ENCODE results near the gene ZC2HC1C.

ZC2HC1C gene

GRCh38 chr14:75051556-75051899 is 17.9 kb upstream of the ZC2HC1C start:
- TF ChIP-seq POLR2AphosphoS5 (IDR thresholded peaks at IDR 0.05; ENCODE audit: low read depth, low read length) (no peak), SIN3A (IDR thresholded peaks at IDR 0.05; ENCODE audit: borderline replicate concordance, insufficient read depth, low read length) (no peak), FOXP2 (optimal IDR thresholded peaks at IDR 0.05; ENCODE audit: borderline replicate concordance, extremely low read depth, extremely low read length, insufficient read depth) (no peak), TAF1 (IDR thresholded peaks at IDR 0.05; ENCODE audit: borderline replicate concordance, insufficient read depth, low read length) (no peak)
- TF ChIP-seq, protein P1, sequence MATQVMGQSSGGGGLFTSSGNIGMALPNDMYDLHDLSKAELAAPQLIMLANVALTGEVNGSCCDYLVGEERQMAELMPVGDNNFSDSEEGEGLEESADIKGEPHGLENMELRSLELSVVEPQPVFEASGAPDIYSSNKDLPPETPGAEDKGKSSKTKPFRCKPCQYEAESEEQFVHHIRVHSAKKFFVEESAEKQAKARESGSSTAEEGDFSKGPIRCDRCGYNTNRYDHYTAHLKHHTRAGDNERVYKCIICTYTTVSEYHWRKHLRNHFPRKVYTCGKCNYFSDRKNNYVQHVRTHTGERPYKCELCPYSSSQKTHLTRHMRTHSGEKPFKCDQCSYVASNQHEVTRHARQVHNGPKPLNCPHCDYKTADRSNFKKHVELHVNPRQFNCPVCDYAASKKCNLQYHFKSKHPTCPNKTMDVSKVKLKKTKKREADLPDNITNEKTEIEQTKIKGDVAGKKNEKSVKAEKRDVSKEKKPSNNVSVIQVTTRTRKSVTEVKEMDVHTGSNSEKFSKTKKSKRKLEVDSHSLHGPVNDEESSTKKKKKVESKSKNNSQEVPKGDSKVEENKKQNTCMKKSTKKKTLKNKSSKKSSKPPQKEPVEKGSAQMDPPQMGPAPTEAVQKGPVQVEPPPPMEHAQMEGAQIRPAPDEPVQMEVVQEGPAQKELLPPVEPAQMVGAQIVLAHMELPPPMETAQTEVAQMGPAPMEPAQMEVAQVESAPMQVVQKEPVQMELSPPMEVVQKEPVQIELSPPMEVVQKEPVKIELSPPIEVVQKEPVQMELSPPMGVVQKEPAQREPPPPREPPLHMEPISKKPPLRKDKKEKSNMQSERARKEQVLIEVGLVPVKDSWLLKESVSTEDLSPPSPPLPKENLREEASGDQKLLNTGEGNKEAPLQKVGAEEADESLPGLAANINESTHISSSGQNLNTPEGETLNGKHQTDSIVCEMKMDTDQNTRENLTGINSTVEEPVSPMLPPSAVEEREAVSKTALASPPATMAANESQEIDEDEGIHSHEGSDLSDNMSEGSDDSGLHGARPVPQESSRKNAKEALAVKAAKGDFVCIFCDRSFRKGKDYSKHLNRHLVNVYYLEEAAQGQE (IDR thresholded peaks at IDR 0.05; ENCODE audit: insufficient read depth in 1 of 2, low read depth in 2 of 2, low read length in 2 of 2): no peak

DNA sequence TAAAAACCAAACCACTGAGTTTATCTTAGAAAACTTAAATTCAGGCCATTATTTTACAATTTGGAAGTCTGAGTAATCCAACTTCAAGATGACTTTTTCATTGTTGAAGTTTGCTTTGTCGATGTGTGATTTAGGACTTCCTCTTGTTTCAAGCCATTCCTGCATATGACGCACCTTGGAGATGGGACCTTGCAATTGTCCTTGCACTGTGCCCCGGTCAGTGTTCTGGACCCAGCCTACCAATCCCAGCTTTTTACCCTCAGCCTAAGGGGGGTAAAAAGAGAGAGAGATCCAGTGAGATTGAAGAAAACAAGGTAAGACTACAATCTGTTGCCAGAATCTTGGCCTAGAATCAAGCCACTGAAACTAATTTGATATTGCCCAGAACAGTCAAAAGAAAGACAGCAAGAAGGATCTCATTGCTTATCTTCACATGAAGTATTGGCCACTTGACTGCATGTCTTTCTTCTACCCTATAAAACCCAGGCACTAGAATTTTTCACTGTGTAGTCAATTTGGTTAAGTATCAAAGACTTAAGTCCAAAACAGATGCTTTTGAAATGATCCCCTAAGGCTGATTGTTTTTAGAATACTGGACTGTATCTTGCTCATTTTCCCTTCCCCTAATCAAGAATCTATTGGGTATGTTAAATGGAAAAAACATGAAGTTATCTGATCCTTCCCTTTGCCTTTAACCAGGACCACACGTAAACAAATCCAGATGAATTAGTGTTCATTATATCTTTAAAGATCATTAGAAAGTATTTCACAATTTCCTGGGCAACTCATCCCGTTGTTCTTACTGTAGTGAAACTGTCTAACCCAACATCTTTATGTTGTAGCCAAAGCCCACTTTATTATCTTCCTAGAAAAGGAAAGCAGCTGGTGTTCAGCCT is 15.8 kb upstream of the ZC2HC1C start:
- TF ChIP-seq, protein P1 (IDR thresholded peaks at IDR 0.05; ENCODE audit: insufficient read depth in 1 of 2, low read depth in 2 of 2, low read length in 2 of 2): no peak
- TF ChIP-seq TAF1 (IDR thresholded peaks at IDR 0.05; ENCODE audit: borderline replicate concordance, insufficient read depth, low read length) (no peak), SIN3A (IDR thresholded peaks at IDR 0.05; ENCODE audit: borderline replicate concordance, insufficient read depth, low read length) (no peak), POLR2AphosphoS5 (IDR thresholded peaks at IDR 0.05; ENCODE audit: low read depth, low read length) (no peak), FOXP2 (optimal IDR thresholded peaks at IDR 0.05; ENCODE audit: borderline replicate concordance, extremely low read depth, extremely low read length, insufficient read depth) (no peak)

GRCh38 chr14:75054421-75054820 is 15.0 kb upstream of the ZC2HC1C start:
- TF ChIP-seq SIN3A (IDR thresholded peaks at IDR 0.05; ENCODE audit: borderline replicate concordance, insufficient read depth, low read length) (no peak), TAF1 (IDR thresholded peaks at IDR 0.05; ENCODE audit: borderline replicate concordance, insufficient read depth, low read length) (no peak), FOXP2 (optimal IDR thresholded peaks at IDR 0.05; ENCODE audit: borderline replicate concordance, extremely low read depth, extremely low read length, insufficient read depth) (no peak), POLR2AphosphoS5 (IDR thresholded peaks at IDR 0.05; ENCODE audit: low read depth, low read length) (no peak)
- TF ChIP-seq, protein P1 (IDR thresholded peaks at IDR 0.05; ENCODE audit: insufficient read depth in 1 of 2, low read depth in 2 of 2, low read length in 2 of 2): no peak

DNA sequence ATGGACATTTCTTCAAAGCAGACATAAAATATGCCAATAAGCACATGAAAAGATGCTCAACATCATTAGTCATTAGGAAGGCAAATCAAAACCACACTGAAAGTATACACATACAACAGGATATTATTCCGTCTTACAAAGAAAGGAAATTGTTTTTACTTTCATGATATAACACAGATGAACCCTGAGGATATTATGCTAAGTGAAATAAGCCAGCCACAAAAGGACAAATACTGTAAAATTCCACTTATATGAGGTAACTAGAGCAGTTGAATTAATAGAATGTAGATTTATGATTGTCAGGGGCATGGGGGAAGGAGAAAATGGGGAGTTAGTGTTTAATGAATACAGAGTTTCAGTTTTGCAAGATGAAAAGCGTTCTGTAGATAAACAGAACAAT is 9.8 kb upstream of the ZC2HC1C start:
- TF ChIP-seq TAF1 (IDR thresholded peaks at IDR 0.05; ENCODE audit: borderline replicate concordance, insufficient read depth, low read length): no peak
- no peak for TF ChIP-seq FOXP2 (optimal IDR thresholded peaks at IDR 0.05; ENCODE audit: borderline replicate concordance, extremely low read depth, extremely low read length, insufficient read depth)
- TF ChIP-seq, protein P1 (IDR thresholded peaks at IDR 0.05; ENCODE audit: insufficient read depth in 1 of 2, low read depth in 2 of 2, low read length in 2 of 2): no peak
- no peak for TF ChIP-seq POLR2AphosphoS5 (IDR thresholded peaks at IDR 0.05; ENCODE audit: low read depth, low read length)
- no peak for TF ChIP-seq SIN3A (IDR thresholded peaks at IDR 0.05; ENCODE audit: borderline replicate concordance, insufficient read depth, low read length)

Measured in PFSK-1 (cell line).